ENCODE measurements around the gene ABCG2.

GRCh38 chr4:88106205-88106604, 52.2 kb downstream of the ABCG2 start:
- TF ChIP-seq, protein P1, sequence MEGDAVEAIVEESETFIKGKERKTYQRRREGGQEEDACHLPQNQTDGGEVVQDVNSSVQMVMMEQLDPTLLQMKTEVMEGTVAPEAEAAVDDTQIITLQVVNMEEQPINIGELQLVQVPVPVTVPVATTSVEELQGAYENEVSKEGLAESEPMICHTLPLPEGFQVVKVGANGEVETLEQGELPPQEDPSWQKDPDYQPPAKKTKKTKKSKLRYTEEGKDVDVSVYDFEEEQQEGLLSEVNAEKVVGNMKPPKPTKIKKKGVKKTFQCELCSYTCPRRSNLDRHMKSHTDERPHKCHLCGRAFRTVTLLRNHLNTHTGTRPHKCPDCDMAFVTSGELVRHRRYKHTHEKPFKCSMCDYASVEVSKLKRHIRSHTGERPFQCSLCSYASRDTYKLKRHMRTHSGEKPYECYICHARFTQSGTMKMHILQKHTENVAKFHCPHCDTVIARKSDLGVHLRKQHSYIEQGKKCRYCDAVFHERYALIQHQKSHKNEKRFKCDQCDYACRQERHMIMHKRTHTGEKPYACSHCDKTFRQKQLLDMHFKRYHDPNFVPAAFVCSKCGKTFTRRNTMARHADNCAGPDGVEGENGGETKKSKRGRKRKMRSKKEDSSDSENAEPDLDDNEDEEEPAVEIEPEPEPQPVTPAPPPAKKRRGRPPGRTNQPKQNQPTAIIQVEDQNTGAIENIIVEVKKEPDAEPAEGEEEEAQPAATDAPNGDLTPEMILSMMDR (IDR thresholded peaks at IDR 0.05; ENCODE audit: low read depth, low read length) = no peak
- TF ChIP-seq EZH2phosphoT487 (IDR thresholded peaks at IDR 0.05; ENCODE audit: low read depth) = no peak

All from OCI-LY3 (cell line).